NCI-H1436 (cell line): Measurements from ENCODE around the gene ARL13B.
"Not testable (repeated sequence)": the region's sequence is repeated elsewhere in the genome, so short reads cannot be mapped to it uniquely, and the experiment has no call there.

Experiments
- DNase-seq: peaks from one replicate; lab custom pipeline; 2025; lab: John Stamatoyannopoulos, UW

The ARL13B gene

GRCh38 chr3:94001191-94001590, 21.2 kb downstream of the ARL13B start:
- DNase-seq = no peak

GRCh38 chr3:94001827-94002495, 22.0 kb downstream of the ARL13B start:
- DNase-seq = no peak

DNA sequence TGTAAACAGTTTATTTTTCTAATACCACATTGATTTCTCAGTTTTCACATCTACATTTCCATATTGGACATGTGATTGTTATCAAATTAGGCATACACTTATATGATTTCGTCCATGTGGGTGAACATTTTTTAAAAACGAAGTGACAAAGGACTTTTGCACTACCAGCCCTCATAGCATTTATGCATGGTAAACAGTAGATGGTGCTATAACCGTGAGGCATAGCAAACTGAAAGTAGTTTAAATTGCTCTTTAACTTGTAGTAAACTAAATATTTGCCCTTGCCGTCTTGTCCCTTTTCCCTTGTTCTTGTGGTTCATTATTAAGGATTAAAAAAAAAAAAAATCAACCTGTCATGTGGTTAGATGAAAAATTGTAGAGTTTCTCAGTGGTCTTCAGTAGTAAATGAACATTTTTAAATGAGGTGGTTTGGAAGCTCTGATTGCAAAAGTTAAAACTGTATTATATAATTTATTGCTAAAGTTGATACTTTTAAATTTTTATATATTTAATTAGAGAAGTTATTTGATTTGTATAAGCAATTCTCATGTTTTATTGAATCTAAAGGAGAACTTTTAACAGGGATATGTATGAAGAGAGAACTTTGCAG, 24.5 kb downstream of the ARL13B start:
- peak; percentile 43 for DNase-seq

GRCh38 chr3:94008253-94008652, 28.3 kb downstream of the ARL13B start:
- no peak for DNase-seq

DNA sequence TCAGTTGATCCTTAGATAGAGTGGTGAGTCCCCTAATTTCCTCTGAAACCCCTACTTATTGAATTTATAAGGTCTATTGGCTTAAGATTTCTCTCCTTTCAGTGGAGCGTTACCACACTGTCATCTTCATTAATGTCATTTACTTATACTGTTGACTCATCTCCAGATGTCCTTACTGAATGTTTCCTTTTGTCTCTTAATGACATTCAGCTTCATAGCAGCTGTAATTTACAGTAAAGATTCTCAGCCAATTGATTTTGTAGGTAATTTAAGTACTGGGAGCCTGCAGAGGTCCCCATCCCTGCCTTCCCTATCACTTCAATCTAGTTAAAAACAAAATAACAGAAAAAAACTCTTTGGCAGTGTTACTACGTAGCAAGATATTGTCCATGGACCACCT, 29.7 kb downstream of the ARL13B start:
- DNase-seq = no peak

DNA sequence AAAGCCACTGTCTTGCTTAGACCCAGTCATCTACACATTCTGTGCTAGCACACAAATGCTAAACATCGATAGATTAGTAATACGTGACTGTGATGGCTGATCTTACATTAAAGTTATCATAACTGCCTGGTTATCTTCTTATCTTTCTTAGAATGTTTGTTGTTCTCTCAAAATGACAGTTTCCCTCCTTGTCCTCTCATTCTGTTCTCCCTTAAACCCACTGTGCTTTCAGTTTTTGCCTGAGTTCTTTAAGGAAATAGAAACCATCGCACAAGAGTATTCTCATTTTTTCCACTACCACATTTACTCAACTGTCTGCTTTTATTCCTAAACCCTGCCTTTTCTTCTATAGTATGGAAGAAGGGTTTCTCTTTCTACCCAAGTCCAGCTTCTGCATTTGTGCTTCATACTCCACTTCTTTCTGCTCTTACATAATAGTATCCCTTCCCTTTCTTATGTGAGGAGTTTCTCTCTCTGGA, 31.3 kb downstream of the ARL13B start:
- no peak for DNase-seq

- DNase-seq = no peak
Measured at GRCh38 chr3:94012185-94012584, 32.2 kb downstream of the ARL13B start.

GRCh38 chr3:94015025-94015424, 35.1 kb downstream of the ARL13B start:
- DNase-seq = no peak

GRCh38 chr3:94019659-94020058, 39.7 kb downstream of the ARL13B start:
- no peak for DNase-seq

GRCh38 chr3:94020293-94020692, 40.3 kb downstream of the ARL13B start:
- DNase-seq = no peak

DNA sequence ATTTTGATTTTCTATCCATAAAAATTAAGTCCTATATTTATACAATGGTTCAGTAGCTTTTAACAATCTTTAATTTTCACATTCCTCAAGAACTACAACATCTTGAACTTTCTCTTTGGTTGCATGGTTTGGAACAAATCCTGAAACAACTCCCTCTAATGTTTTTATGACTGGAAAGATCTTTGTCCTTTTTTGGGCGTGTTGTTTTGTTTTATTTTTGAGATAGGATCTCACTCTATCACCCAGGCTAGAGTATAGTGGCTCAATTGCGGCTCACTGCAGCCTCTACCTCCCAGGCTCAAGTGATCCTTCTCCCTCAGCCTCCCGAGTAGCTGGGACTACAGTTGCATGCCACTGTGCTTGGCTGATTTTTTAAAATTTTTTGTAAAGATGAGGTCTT, 44.4 kb downstream of the ARL13B start:
- DNase-seq = no peak

GRCh38 chr3:94026623-94027022, 46.7 kb downstream of the ARL13B start:
- no peak for DNase-seq

- DNase-seq = peak; percentile 46
Measured at GRCh38 chr3:94028093-94028837, 48.3 kb downstream of the ARL13B start, which contains the start of gene STX19. Gene STX19, minus strand, starts transcription at chr3:94028597. Its CDS starts 13,328 bp downstream, at chr3:94015269.

DNA sequence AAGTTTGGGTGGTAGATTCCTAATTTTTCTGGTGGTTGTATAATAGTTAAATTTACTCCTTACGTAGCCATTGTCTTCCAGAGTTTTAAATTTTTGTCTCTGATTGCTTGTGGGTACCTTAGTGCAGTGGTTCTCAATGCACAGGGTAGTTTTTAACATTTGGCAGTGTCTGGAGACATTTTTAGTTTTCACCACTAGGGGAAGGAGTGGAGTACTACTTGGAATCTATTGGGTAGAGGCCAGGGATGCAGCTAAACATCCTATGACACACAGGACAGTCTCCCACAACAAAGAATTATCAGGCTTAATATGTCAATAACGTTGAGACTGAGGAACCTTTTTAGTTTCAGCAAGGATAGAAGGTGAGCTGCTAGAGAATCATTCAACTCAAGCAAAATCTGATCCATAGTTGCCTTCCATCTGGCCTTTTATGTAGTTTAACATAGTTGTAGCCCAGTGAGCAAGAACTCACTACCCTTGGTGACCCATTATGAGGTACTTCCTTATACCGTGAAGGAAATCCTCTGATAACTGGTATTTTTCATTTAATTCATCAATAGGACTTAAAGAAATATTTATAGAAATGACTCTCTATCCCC, 57.1 kb downstream of the ARL13B start:
- no peak for DNase-seq

GRCh38 chr3:94043285-94043684, 63.3 kb downstream of the ARL13B start:
- no peak for DNase-seq

DNA sequence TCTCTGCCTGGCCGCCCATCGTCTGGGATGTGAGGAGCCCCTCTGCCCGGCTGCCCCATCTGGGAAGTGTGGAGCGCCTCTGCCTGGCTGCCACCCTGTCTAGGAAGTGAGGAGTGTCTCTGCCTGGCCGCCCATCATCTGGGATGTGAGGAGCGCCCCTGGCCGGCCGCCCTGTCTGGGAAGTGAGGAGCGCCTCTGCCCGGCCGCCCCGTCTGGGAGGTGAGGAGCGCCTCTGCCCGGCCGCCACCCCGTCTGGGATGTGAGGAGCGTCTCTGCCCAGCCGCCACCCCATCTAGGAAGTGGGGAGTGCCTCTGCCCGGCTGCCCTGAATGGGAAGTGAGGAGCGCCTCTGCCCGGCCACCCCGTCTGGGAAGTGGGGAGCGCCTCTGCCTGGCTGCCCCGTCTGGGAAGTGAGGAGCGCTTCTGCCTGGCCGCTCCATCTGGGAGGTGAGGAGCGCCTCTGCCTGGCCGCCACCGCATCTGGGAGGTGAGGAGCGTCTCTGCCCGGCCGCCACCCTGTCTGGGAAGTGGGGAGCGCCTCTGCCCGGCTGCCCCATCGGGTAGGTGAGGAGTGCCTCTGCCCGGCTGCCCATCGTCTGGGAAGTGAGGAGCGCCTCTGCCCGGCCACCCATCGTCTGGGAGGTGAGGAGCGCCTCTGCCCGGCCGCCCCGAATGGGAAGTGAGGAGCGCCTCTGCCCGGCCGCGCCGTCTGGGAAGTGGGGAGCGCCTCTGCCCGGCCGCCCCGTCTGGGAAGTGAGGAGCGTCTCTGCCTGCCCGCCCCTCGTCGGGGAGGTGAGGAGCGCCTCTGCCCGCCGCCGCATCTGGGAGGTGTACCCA, 64.4 kb downstream of the ARL13B start:
- not testable (repeated sequence) for DNase-seq

DNA sequence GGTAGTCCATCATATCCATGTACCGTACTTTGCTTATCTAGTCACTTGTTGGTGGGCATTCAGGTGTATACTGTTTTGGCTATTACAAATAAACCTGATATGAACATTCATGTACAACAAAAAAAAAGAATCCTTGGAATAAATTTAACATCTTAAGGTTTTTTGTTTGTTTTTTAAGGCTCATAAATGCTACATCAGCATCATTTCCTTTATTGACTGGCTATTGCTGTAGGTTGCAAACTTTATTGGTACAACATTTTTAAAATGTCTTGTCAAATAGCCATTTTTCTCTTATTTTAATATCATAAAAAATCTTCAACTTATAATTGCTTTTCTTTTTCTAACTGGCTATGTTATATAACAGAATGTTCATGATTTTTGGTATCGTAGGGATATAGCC, 66.6 kb downstream of the ARL13B start:
- no peak for DNase-seq

DNA sequence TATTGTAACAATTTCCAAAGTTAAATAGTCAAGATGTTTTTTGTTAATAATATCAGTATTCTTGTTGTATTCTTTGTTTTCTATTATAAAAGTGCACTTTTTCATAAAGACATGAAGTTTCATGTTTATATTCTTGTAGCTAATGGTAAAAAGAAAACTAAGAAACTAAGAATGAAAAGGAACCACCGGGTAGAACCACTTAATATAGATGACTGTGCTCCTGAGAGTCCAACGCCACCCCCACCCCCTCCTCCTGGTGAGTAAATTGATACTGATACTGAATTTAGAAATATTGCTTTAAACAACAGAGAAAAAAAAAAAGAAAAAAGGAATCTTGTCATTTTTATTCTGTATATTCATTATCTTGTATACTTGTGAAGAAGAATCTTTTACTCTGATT, 69.3 kb downstream of the ARL13B start:
- no peak for DNase-seq

DNA sequence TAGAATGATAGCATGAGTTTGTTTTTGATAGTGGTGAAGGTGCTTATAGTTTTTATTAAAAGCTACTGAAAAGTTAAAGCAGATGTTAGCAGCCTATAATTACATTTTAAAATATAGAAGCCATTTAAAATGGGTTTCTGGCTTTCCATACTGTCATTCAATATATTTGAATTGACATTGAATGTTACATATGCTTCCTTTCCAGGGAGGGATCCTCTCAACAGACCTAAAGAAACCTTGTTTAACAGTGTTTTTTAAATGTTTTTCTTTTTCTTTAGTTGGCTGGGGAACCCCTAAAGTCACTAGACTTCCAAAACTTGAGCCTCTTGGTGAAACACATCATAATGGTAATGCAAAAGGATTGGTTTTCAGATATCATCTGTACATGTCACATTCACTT, 70.6 kb downstream of the ARL13B start:
- no peak for DNase-seq

DNA sequence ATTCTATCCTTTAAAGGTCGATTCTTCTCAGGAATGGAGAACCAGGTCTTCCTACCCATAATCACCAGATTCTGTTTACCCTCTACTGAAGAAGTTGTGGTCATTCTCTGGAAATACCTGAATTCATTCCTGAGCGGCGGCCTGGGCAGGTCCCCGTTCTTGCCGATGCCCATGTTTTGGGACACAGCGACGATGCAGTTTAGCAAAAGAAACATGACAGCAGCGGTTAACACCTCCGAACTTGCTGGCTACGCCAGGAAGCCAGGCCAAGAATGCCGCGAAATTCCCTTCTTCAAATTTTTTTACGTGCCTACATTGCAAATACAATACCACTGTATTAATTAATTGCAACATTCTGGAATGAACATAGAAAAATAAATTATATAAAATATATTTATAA, 81.3 kb downstream of the ARL13B start:
- DNase-seq = no peak

DNA sequence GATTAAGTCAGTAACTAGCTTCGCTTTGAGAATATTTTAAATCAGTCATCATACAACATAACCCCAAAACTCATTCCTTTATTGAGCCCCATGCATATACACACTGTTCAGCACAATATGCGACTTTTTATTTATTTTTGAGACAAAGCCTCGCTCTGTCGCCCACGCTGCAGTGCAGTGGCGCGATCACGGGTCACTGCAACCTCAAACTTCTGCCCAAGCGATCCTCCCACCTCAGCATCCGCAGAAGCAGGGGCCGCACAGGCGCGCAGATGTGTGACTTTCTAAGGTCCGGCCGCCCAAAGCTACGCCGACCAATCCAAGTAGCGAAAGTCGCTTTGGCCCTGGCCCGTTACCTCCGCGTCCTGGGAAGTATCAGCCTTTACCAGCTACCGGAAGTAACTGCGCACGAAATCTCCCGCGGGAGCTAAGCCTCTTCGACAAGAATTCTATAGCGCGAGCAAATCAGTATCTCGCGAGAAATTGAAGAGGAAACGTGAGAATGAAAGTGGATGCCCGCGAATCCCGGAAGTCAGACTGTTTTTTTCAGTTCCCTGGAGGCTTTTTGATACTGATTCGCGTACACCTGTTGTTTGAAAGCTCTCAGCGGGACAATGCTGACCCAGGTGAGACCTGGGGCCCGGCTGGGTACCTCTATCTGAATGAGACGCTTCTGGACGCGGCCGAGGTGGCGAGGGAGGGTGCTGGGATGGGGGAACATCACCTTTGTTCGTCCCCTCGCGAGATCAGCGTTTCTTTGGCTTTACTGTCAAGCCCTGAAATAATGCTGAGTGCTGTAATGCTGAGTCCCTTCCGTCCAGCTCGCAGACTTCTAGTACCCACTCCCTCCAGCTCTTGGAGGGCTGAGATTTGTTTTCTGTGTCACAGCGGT, 82.8 kb downstream of the ARL13B start, which contains the start of the genes DHFR2 and NSUN3:
DHFR2 (minus strand) TSS at position 404 of the 892 bp plus-strand sequence. CDS start 1,405 bp downstream, outside the sequence.
NSUN3 (plus strand) TSS at position 549 of the 892 bp plus-strand sequence; CDS start at position 615, 66 bp downstream.
- DNase-seq = peak; percentile 99
